ENCODE results near the gene AKAP8L.
A peak's percentile ranks its signal among the peaks of the same experiment; 100 is the strongest.

The AKAP8L gene

DNA sequence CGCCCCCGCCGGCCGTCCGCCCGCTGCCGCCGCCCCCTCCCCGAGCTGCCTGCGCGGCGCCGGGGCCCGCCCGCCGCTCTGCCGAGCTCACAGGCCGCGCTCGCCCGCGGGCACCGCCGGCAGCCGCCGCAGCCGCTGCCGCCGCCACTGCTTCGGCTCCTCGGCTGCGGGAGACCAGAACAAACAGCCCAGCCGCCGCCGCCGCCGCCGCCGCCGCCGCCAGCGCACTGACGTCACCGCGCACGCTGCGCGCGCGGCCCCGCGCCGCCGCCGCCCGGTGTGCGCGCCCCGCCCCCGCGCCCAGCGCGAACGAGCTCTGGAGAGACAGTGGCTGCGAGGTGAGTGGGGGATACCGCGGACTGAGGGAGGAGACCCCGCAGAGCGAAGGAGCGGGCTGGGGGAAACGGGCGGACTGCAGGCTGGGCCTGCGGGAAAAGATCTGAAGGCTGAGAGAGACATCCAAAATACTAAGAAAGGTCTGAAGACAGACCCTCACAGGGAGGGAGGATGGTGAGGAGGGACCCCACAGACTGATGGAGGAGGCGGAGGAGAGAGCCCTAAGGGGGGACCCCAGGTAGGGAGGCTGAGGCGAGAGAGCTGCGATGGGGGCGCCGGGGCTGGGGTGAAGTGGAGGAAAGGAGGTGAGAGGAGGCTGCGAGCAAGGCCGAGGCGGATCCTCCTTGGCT, 86.3 kb downstream of the AKAP8L start, which contains the start of gene BRD4:
TSS of gene BRD4 (minus strand) at position 229 of the 686 bp plus-strand sequence. CDS start 59,440 bp downstream, outside the sequence.
- Mint-ChIP-seq H3K9me3 (peaks cover 3% of the 10 kb centered on the region), H3K27ac (peak within 1 kb of the TSS; percentile 94), H3K27me3 (ENCODE audit: low read depth, poor library complexity) (no peaks in the 10 kb centered on the region), H3K36me3 (ENCODE audit: low read depth) (peaks cover 19% of the 10 kb centered on the region), H3K4me1 (peaks cover 52% of the 10 kb centered on the region), H3K4me3 (peak within 1 kb of the TSS; percentile 99)
- peak; percentile 86 for DNase-seq
- TF ChIP-seq, protein P1, sequence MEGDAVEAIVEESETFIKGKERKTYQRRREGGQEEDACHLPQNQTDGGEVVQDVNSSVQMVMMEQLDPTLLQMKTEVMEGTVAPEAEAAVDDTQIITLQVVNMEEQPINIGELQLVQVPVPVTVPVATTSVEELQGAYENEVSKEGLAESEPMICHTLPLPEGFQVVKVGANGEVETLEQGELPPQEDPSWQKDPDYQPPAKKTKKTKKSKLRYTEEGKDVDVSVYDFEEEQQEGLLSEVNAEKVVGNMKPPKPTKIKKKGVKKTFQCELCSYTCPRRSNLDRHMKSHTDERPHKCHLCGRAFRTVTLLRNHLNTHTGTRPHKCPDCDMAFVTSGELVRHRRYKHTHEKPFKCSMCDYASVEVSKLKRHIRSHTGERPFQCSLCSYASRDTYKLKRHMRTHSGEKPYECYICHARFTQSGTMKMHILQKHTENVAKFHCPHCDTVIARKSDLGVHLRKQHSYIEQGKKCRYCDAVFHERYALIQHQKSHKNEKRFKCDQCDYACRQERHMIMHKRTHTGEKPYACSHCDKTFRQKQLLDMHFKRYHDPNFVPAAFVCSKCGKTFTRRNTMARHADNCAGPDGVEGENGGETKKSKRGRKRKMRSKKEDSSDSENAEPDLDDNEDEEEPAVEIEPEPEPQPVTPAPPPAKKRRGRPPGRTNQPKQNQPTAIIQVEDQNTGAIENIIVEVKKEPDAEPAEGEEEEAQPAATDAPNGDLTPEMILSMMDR (IDR thresholded peaks at IDR 0.05): no peak

DNA sequence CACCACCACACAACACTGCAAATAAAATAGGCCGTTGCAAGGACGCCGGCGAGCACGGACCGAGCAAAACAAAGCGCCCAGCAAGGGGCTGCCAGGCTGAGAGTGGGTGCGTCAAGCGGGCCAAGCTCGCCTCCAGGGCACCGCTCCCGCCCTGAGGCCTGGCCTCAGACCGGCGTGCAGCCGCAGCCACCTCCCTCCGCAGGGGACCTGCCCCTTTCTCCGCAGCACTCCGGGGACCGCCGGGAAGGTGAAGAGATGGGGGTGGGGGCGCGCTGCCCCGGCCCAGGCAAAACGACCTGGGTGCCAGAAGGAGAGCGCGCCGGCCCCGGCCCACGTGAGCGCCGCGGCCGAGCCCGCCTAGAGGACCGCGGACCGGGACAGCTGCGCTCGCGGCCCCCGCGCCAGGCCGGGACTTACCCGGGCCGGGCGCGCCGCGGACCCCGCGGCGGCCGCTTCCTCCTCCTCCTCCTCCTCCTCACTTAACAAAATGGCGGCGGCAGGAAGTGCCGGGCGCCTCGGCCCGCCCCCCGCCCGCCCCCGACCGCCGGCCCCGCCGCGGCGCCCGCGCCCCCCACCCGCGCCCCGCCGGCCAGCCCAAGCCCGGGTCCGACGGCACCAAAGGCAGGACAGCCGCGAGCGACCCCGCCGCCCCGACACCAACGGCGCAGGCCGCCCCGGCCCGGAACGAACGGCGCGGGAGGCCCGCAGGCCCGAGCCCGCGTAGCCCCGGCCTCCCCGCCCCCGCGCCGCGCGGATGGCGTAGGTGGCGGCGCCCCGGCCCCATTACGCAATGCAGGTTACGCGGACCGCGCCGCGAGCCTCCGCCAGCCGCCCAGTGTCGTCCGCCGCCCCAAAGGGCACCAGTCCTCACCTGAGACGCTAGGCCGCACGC, 87.1 kb downstream of the AKAP8L start:
- no peaks in the 10 kb centered on the region for H3K27me3 Mint-ChIP-seq (ENCODE audit: low read depth, poor library complexity)
- TF ChIP-seq, protein P1 (IDR thresholded peaks at IDR 0.05): no peak
- peaks cover 3% of the 10 kb centered on the region for H3K9me3 Mint-ChIP-seq
- peaks cover 59% of the 10 kb centered on the region for H3K4me1 Mint-ChIP-seq
- peak overlapping the region; percentile 97 for H3K27ac Mint-ChIP-seq
- peaks cover 18% of the 10 kb centered on the region for H3K36me3 Mint-ChIP-seq (ENCODE audit: low read depth)
- H3K4me3 Mint-ChIP-seq: peak overlapping the region; percentile 97
- peak; percentile 57 for DNase-seq

DNA sequence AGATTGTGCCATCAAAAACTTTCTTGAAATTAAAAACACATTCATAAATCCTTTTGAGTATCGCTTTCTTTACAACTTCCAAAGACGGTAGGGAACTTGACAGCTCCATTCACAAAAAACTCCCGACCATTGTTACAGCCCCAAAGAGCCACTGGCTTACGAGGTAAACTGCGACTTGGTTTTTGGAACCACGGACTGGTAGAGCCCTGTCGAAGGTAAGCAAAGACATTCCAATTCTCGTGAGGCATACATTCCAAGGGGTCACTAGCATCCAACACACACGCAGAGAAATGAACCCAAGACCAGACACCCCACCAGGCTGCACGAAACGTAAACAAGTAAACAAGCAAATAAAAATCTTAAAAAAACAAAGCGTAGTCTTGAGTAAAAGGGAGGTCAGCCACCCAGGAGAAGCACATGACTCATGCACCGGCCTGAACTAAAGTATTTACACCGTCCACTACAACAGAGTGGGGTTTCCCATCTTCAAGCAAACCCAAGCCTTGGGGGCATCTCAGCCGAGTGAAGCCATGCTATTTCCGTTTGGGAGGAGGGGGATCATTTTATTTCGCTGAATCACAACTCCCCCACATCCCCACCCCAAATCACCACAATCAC, 87.9 kb downstream of the AKAP8L start:
- H3K4me3 Mint-ChIP-seq: peak overlapping the region; percentile 97
- H3K4me1 Mint-ChIP-seq: peaks cover 56% of the 10 kb centered on the region
- H3K27me3 Mint-ChIP-seq (ENCODE audit: low read depth, poor library complexity): no peaks in the 10 kb centered on the region
- H3K9me3 Mint-ChIP-seq: peaks cover 3% of the 10 kb centered on the region
- peak overlapping the region; percentile 97 for H3K27ac Mint-ChIP-seq
- TF ChIP-seq, protein P1 (IDR thresholded peaks at IDR 0.05): no peak
- no peak for DNase-seq
- H3K36me3 Mint-ChIP-seq (ENCODE audit: low read depth): peaks cover 14% of the 10 kb centered on the region
